Body of pancreas (tissue), 4 donors: ENCODE results near the gene APMAP.

Experiments
- POLR2A ChIP-seq, 3 donors: fragments of 450-650 bp; IDR thresholded peaks; one replicate each; pipeline ENCODE4 v1.6.1; 2016; ENCODE audit warnings: antibody characterized with exemption in 3 of 3, mild to moderate bottlenecking in 2 of 3
- TF ChIP-seq, protein P1 (sequence below), 7 experiments: fragments of 450-650 bp in 4 of 7; fragments of 200-600 bp in 3 of 7; sonication (generic) in 3 of 7; IDR thresholded peaks; one replicate each; pipeline ENCODE4 v1.5.1; 2016 to 2019; ENCODE audit warnings: antibody characterized with exemption in 7 of 7

DNA sequence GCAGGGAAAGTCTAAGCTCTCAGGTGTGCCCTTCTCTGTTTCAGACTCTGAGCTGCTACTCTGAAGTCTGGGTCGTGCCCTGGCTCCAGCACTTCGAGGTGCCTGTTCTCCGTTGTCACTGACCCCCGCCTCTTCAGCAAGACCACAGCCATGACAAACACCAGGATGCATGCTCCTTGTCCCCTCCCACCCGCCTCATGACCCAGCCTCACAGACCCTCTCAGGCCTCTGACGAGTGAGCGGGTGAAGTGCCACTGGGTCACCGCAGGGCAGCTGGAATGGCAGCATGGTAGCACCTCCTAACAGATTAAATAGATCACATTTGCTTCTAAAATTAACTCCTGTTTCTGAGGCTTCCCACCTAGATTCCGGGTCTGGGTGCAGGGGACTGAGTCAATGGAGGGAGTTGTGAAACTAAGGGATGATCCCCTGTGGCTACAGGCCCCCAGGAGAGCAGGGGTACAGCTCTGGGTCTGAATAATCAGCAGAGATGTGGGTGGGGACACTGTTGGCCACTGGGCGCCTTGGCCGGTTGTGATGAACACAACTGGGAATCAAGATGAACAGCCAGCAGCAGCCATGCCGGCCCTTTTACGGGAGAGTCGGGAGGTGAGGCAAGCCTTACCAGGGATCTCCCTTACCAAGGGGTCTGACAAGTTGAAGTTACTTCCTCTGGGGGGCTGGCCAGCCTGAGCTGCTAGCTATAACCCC is 32.8 kb downstream of the APMAP start:
- TF ChIP-seq, protein P1, sequence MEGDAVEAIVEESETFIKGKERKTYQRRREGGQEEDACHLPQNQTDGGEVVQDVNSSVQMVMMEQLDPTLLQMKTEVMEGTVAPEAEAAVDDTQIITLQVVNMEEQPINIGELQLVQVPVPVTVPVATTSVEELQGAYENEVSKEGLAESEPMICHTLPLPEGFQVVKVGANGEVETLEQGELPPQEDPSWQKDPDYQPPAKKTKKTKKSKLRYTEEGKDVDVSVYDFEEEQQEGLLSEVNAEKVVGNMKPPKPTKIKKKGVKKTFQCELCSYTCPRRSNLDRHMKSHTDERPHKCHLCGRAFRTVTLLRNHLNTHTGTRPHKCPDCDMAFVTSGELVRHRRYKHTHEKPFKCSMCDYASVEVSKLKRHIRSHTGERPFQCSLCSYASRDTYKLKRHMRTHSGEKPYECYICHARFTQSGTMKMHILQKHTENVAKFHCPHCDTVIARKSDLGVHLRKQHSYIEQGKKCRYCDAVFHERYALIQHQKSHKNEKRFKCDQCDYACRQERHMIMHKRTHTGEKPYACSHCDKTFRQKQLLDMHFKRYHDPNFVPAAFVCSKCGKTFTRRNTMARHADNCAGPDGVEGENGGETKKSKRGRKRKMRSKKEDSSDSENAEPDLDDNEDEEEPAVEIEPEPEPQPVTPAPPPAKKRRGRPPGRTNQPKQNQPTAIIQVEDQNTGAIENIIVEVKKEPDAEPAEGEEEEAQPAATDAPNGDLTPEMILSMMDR (IDR thresholded peaks at IDR 0.05), result no peak
- TF ChIP-seq POLR2A (IDR thresholded peaks at IDR 0.05), result no peak
